ENCODE measurements around the gene FBXO11.

DNA sequence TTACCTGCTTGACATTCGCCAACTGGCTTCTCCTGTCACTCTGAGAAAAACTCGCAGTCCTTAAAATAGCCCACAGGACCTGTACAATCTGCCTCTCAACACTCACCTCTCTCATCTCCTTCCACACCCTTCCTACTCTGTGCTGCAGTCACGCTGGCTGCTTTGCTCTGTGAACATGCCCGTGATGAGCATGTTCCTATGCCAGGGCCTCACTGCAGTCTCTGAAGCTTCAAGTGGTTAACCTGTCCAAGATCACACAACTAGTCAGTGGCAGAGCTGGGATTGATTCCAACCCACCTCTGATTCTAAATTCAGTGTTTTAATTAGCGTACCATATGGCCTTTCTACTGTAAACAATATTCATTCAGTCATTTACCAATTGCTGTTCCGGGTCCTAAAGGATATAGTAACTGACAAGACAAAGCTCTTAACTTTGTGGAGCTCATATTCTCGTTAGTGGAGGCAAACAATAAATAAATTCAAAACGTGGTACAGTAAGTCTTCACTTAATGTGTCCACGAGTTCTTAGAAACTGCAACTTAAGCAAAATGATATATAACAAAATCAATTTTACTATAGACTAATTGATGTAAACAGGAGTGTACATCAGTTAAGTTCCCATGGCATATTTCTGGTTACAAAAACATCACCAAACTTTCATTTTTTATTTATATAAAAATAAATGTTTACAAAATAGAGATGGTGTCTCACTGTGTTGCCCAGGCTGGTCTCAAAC lies 38.9 kb upstream of the FBXO11 start:
- TF ChIP-seq POLR2A (IDR thresholded peaks at IDR 0.05; ENCODE audit: low read depth, low read length) (no peak), CTCF (IDR thresholded peaks at IDR 0.05 in 2 of 3, conservative IDR thresholded peaks at IDR 0.05 in 1 of 3; ENCODE audit: control insufficient read depth in 2 of 3, extremely low read depth in 1 of 3, insufficient read depth in 1 of 3, low read depth in 3 of 3, low read length in 3 of 3) (no peak), NBN (IDR thresholded peaks at IDR 0.05) (no peak), CBFB (IDR thresholded peaks at IDR 0.05; ENCODE audit: low read depth) (no peak), NFYB (IDR thresholded peaks at IDR 0.05; ENCODE audit: insufficient read depth, low read depth, low read length) (no peak), FOS (IDR thresholded peaks at IDR 0.05; ENCODE audit: borderline replicate concordance, extremely low read depth, insufficient read length) (no peak), ZNF622 (IDR thresholded peaks at IDR 0.05) (no peak), FOXM1 (IDR thresholded peaks at IDR 0.05; ENCODE audit: low read depth, low read length) (no peak), CEBPB (IDR thresholded peaks at IDR 0.05; ENCODE audit: borderline replicate concordance in 1 of 2, low read depth in 2 of 2, low read length in 2 of 2) (no peak), POLR2AphosphoS2 (IDR thresholded peaks at IDR 0.05; ENCODE audit: low read depth, low read length) (no peak), LARP7 (IDR thresholded peaks at IDR 0.05) (no peak), RUNX3 (IDR thresholded peaks at IDR 0.05; ENCODE audit: low read length) (no peak)
- TF ChIP-seq, protein P1, sequence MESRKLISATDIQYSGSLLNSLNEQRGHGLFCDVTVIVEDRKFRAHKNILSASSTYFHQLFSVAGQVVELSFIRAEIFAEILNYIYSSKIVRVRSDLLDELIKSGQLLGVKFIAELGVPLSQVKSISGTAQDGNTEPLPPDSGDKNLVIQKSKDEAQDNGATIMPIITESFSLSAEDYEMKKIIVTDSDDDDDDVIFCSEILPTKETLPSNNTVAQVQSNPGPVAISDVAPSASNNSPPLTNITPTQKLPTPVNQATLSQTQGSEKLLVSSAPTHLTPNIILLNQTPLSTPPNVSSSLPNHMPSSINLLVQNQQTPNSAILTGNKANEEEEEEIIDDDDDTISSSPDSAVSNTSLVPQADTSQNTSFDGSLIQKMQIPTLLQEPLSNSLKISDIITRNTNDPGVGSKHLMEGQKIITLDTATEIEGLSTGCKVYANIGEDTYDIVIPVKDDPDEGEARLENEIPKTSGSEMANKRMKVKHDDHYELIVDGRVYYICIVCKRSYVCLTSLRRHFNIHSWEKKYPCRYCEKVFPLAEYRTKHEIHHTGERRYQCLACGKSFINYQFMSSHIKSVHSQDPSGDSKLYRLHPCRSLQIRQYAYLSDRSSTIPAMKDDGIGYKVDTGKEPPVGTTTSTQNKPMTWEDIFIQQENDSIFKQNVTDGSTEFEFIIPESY (IDR thresholded peaks at IDR 0.05) = no peak

Measured in GM12878 (cell line).